Measurements from ENCODE around the gene ALDH3B2.

Gene ALDH3B2

GRCh38 chr11:67612751-67613150 is 61.7 kb downstream of the ALDH3B2 start:
- DNase-seq: no peak

Measured in activated CD4-positive, alpha-beta T cell treated with anti-CD3 and anti-CD28 coated beads, Interleukin-10, Interleukin-2, amounts not matched to agents 100 ng/mL and 50 ng/mL, durations not matched to agents 16 hours and 8 hours (primary cell).